SK-N-SH treated with all-trans-retinoic acid at 6 μM for 48 hours (cell line): ENCODE results near the gene PIK3CD.

Source experiments
- ATAC-seq: fragments of 200-7000 bp; cut with Tn5 transposase; 3 replicates; pipeline ENCODE4 v1.9.1; 2020; ENCODE audit warnings: mild to moderate bottlenecking, moderate library complexity
- ARNTL ChIP-seq: fragments of 450-650 bp; formaldehyde crosslinking; IDR thresholded peaks from 2 replicates; pipeline ENCODE4 v1.5.0; 2020; ENCODE audit warnings: low read depth, mild to moderate bottlenecking, moderate library complexity, borderline replicate concordance
- CREB5 ChIP-seq: fragments of 250-450 bp; sonication (Bioruptor Pico); IDR thresholded peaks from 2 replicates; pipeline ENCODE4 v1.5.1; 2020; ENCODE audit warnings: low read depth, mild to moderate bottlenecking, moderate library complexity
- CSDC2 ChIP-seq: fragments of 250-450 bp; sonication (Bioruptor Pico); IDR thresholded peaks from 2 replicates; pipeline ENCODE4 v1.5.0; 2020; ENCODE audit warnings: mild to moderate bottlenecking, moderate library complexity
- CSRNP3 ChIP-seq: fragments of 250-450 bp; sonication (Bioruptor Pico); IDR thresholded peaks from 2 replicates; pipeline ENCODE4 v1.5.1; 2021; ENCODE audit warnings: mild to moderate bottlenecking, moderate library complexity
- ESRRG ChIP-seq: fragments of 250-450 bp; sonication (Bioruptor Pico); IDR thresholded peaks from 2 replicates; pipeline ENCODE4 v1.6.1; 2021; ENCODE audit warnings: mild to moderate bottlenecking
- ISL1 ChIP-seq: fragments of 250-450 bp; sonication (Bioruptor Pico); IDR thresholded peaks from 2 replicates; pipeline ENCODE4 v2.1.2; 2022; ENCODE audit warnings: mild to moderate bottlenecking, moderate library complexity
- PPARA ChIP-seq: fragments of 250-450 bp; sonication (Bioruptor Pico); IDR thresholded peaks from 2 replicates; pipeline ENCODE4 v1.5.0; 2020; ENCODE audit warnings: mild to moderate bottlenecking, borderline replicate concordance
- RARB ChIP-seq: fragments of 250-450 bp; sonication (Bioruptor Pico); IDR thresholded peaks from 2 replicates; pipeline ENCODE4 v1.8.0; 2021; ENCODE audit warnings: mild to moderate bottlenecking, moderate library complexity
- SNAI2 ChIP-seq: fragments of 250-450 bp; sonication (Bioruptor Pico); IDR thresholded peaks from 2 replicates; pipeline ENCODE4 v1.5.0; 2020; ENCODE audit warnings: mild to moderate bottlenecking, moderate library complexity
- ZC3H10 ChIP-seq: fragments of 250-450 bp; sonication (Bioruptor Pico); IDR thresholded peaks from 2 replicates; pipeline ENCODE4 v1.5.1; 2021; ENCODE audit warnings: mild to moderate bottlenecking, moderate library complexity
- ZFP3 ChIP-seq: fragments of 250-450 bp; sonication (Bioruptor Pico); IDR thresholded peaks from 2 replicates; pipeline ENCODE4 v1.5.0; 2020; ENCODE audit warnings: mild to moderate bottlenecking, moderate library complexity
- ZFP30 ChIP-seq: fragments of 450-650 bp; formaldehyde crosslinking; IDR thresholded peaks from 2 replicates; pipeline ENCODE4 v1.5.0; 2022; ENCODE audit warnings: mild to moderate bottlenecking, moderate library complexity
- ZNF565 ChIP-seq: fragments of 450-650 bp; formaldehyde crosslinking; conservative IDR thresholded peaks from 2 replicates; pipeline ENCODE4 v1.5.0; 2020; ENCODE audit warnings: low read depth, mild to moderate bottlenecking, moderate library complexity
- ZNF70 ChIP-seq: fragments of 450-650 bp; formaldehyde crosslinking; IDR thresholded peaks from 2 replicates; pipeline ENCODE4 v1.5.0; 2020; ENCODE audit warnings: mild to moderate bottlenecking, moderate library complexity
- ZNF8 ChIP-seq: fragments of 450-650 bp; formaldehyde crosslinking; IDR thresholded peaks from 2 replicates; pipeline ENCODE4 v1.5.0; 2020; ENCODE audit warnings: mild to moderate bottlenecking, moderate library complexity
- TF ChIP-seq, protein P1 (sequence below): fragments of 250-450 bp; sonication (Bioruptor Pico); IDR thresholded peaks from 2 replicates; pipeline ENCODE4 v1.8.0; 2020; ENCODE audit warnings: mild to moderate bottlenecking, moderate library complexity, borderline replicate concordance
- TF ChIP-seq, protein P2 (sequence below): fragments of 250-450 bp; sonication (Bioruptor Pico); IDR thresholded peaks from 2 replicates; pipeline ENCODE4 v1.8.0; 2021; ENCODE audit warnings: low read depth, mild to moderate bottlenecking, moderate library complexity, borderline replicate concordance
- TF ChIP-seq, protein P3 (sequence below): fragments of 250-450 bp; sonication (Bioruptor Pico); IDR thresholded peaks from 2 replicates; pipeline ENCODE4 v1.5.0; 2020; ENCODE audit warnings: mild to moderate bottlenecking, moderate library complexity

The PIK3CD gene

DNA sequence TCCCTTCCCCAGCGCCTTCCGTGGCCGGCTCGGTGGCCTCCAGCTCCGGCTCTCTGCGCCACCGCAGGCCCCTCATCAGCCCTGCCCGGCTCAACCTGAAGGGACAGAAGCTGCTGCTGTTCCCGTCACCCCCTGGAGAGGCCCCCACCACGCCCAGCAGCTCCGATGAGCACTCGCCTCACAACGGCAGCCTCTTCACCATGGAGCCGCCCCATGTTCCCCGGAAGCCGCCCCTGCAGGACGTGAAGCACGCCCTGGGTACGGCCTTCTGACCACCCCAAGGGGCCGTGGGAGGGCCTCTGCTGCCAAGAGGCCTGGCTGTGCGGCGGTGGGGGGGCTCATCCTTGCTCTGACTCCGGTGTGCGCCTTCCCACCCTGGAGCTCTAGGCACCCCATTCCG lies 41.0 kb upstream of the PIK3CD start:
- no peak for ATAC-seq
- TF ChIP-seq ZNF8, result no peak
- no peak for TF ChIP-seq ESRRG (CRISPR knock-in tag)
- TF ChIP-seq RARB (CRISPR knock-in tag), result no peak
- no peak for TF ChIP-seq CSRNP3 (CRISPR knock-in tag)
- no peak for TF ChIP-seq CSDC2
- no peak for TF ChIP-seq ZC3H10 (CRISPR knock-in tag)
- no peak for TF ChIP-seq ZFP3 (CRISPR knock-in tag)
- no peak for TF ChIP-seq SNAI2 (CRISPR knock-in tag)
- no peak for TF ChIP-seq ARNTL (CRISPR knock-in tag)
- no peak for TF ChIP-seq ZNF565
- TF ChIP-seq CREB5 (CRISPR knock-in tag), result no peak
- no peak for TF ChIP-seq PPARA
- TF ChIP-seq, protein P1, sequence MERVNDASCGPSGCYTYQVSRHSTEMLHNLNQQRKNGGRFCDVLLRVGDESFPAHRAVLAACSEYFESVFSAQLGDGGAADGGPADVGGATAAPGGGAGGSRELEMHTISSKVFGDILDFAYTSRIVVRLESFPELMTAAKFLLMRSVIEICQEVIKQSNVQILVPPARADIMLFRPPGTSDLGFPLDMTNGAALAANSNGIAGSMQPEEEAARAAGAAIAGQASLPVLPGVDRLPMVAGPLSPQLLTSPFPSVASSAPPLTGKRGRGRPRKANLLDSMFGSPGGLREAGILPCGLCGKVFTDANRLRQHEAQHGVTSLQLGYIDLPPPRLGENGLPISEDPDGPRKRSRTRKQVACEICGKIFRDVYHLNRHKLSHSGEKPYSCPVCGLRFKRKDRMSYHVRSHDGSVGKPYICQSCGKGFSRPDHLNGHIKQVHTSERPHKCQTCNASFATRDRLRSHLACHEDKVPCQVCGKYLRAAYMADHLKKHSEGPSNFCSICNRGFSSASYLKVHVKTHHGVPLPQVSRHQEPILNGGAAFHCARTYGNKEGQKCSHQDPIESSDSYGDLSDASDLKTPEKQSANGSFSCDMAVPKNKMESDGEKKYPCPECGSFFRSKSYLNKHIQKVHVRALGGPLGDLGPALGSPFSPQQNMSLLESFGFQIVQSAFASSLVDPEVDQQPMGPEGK, result no peak

DNA sequence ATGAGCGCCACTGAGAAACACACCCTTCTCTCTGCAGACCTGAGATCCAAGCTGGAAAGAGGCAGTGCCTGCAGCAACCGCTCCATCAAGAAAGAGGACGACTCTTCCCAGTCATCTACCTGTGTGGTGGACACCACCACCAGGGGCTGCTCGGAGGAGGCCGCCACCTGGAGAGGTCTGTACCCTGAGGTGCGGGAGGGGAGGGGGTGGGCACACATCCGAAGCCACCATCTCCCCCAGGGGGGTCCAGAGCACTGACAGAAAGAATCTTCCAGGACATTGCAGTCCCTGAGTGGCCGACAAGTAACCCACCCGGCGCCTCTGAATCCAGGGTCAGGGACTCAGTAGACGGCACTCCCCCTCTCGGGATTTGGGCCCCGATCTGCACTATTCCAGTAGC lies 39.8 kb upstream of the PIK3CD start:
- no peak for ATAC-seq
- no peak for TF ChIP-seq CSDC2
- TF ChIP-seq CSRNP3 (CRISPR knock-in tag), result no peak
- no peak for TF ChIP-seq ARNTL (CRISPR knock-in tag)
- TF ChIP-seq, protein P2, sequence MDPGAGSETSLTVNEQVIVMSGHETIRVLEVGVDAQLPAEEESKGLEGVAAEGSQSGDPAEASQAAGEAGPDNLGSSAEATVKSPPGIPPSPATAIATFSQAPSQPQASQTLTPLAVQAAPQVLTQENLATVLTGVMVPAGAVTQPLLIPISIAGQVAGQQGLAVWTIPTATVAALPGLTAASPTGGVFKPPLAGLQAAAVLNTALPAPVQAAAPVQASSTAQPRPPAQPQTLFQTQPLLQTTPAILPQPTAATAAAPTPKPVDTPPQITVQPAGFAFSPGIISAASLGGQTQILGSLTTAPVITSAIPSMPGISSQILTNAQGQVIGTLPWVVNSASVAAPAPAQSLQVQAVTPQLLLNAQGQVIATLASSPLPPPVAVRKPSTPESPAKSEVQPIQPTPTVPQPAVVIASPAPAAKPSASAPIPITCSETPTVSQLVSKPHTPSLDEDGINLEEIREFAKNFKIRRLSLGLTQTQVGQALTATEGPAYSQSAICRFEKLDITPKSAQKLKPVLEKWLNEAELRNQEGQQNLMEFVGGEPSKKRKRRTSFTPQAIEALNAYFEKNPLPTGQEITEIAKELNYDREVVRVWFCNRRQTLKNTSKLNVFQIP (CRISPR knock-in tag), result no peak
- TF ChIP-seq RARB (CRISPR knock-in tag), result no peak
- no peak for TF ChIP-seq ZNF70 (CRISPR knock-in tag)

- TF ChIP-seq ZNF70 (CRISPR knock-in tag) (no peak), RARB (CRISPR knock-in tag) (no peak), ISL1 (CRISPR knock-in tag) (no peak), ESRRG (CRISPR knock-in tag) (no peak), ZFP30 (CRISPR knock-in tag) (no peak)
- TF ChIP-seq, protein P3, sequence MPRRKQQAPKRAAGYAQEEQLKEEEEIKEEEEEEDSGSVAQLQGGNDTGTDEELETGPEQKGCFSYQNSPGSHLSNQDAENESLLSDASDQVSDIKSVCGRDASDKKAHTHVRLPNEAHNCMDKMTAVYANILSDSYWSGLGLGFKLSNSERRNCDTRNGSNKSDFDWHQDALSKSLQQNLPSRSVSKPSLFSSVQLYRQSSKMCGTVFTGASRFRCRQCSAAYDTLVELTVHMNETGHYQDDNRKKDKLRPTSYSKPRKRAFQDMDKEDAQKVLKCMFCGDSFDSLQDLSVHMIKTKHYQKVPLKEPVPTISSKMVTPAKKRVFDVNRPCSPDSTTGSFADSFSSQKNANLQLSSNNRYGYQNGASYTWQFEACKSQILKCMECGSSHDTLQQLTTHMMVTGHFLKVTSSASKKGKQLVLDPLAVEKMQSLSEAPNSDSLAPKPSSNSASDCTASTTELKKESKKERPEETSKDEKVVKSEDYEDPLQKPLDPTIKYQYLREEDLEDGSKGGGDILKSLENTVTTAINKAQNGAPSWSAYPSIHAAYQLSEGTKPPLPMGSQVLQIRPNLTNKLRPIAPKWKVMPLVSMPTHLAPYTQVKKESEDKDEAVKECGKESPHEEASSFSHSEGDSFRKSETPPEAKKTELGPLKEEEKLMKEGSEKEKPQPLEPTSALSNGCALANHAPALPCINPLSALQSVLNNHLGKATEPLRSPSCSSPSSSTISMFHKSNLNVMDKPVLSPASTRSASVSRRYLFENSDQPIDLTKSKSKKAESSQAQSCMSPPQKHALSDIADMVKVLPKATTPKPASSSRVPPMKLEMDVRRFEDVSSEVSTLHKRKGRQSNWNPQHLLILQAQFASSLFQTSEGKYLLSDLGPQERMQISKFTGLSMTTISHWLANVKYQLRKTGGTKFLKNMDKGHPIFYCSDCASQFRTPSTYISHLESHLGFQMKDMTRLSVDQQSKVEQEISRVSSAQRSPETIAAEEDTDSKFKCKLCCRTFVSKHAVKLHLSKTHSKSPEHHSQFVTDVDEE (CRISPR knock-in tag), result no peak
- no peak; the same call in 1 of the 3 replicates for ATAC-seq
These were observed 39.2 kb upstream of the PIK3CD start for GRCh38 chr1:9612162-9612845.
